Tibial nerve (tissue), 4 donors: Measurements from ENCODE around the gene RHOH.

Source experiments
- EP300 ChIP-seq, 2 donors: sonication (generic); formaldehyde crosslinking; IDR thresholded peaks; one replicate each; pipeline ENCODE4 v1.6.1; 2017; ENCODE audit warnings: antibody characterized with exemption in 2 of 2, mild to moderate bottlenecking in 1 of 2
- POLR2A ChIP-seq, 2 donors: fragments of 450-650 bp; IDR thresholded peaks; one replicate each; pipeline ENCODE4 v1.6.1; 2017; ENCODE audit warnings: antibody characterized with exemption in 2 of 2, mild to moderate bottlenecking in 2 of 2, moderate library complexity in 2 of 2
- TF ChIP-seq, protein P1 (sequence below), 5 experiments: fragments of 200-600 bp in 3 of 5; fragments of 450-650 bp in 2 of 5; sonication (generic) in 3 of 5; IDR thresholded peaks; one replicate each; pipeline ENCODE4 v1.5.1; 2016 to 2019; ENCODE audit warnings: antibody characterized with exemption in 5 of 5, mild to moderate bottlenecking in 3 of 5, moderate library complexity in 2 of 5

DNA sequence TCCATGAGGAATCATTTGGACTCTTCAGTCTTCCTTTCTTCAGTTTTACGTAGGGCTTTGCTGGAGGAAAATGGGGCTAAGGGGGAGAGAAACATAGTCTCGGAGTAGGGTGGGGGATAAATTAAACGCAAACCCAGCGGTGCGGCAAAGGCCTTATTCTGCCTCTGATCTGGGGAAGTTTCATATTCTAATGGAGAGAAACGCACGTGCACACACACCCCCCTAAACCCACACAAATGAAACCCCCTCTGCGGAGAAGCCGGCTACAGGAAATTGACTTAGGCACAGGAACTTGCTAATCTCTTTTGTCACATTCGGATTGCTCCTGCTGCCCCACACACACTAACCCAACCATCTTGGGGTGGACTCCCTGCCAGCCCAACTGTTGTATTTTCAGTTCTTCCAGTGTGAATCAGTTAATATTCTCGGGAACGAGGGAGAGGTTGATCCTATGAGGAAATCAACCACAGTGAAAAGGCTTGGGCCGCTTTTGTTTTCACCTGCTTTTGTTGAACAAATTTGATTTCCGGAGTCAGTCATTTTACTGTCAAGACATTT lies at the start of gene RHOH:
- TF ChIP-seq, protein P1, sequence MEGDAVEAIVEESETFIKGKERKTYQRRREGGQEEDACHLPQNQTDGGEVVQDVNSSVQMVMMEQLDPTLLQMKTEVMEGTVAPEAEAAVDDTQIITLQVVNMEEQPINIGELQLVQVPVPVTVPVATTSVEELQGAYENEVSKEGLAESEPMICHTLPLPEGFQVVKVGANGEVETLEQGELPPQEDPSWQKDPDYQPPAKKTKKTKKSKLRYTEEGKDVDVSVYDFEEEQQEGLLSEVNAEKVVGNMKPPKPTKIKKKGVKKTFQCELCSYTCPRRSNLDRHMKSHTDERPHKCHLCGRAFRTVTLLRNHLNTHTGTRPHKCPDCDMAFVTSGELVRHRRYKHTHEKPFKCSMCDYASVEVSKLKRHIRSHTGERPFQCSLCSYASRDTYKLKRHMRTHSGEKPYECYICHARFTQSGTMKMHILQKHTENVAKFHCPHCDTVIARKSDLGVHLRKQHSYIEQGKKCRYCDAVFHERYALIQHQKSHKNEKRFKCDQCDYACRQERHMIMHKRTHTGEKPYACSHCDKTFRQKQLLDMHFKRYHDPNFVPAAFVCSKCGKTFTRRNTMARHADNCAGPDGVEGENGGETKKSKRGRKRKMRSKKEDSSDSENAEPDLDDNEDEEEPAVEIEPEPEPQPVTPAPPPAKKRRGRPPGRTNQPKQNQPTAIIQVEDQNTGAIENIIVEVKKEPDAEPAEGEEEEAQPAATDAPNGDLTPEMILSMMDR (IDR thresholded peaks at IDR 0.05): no peak
- TF ChIP-seq POLR2A (IDR thresholded peaks at IDR 0.05) (no peak), EP300 (IDR thresholded peaks at IDR 0.05) (no peak)
